VCaP (cell line): ENCODE data around the gene MRPL10.

Experiments
- H3K27ac ChIP-seq: fragments of 450-650 bp; 2 replicates; pipeline ENCODE4 v1.5.1; 2017
- CTCF ChIP-seq: fragments of 450-650 bp; conservative IDR thresholded peaks from 2 replicates; pipeline ENCODE4 v1.5.1; 2017; ENCODE audit warnings: mild to moderate bottlenecking, moderate library complexity

The MRPL10 gene

GRCh38 chr17:47847341-47848197, 16.2 kb upstream of the MRPL10 start:
- peak; percentile 24; the same call in 1 of the 2 replicates for TF ChIP-seq CTCF
- H3K27ac ChIP-seq, result no peak overlapping the region

DNA sequence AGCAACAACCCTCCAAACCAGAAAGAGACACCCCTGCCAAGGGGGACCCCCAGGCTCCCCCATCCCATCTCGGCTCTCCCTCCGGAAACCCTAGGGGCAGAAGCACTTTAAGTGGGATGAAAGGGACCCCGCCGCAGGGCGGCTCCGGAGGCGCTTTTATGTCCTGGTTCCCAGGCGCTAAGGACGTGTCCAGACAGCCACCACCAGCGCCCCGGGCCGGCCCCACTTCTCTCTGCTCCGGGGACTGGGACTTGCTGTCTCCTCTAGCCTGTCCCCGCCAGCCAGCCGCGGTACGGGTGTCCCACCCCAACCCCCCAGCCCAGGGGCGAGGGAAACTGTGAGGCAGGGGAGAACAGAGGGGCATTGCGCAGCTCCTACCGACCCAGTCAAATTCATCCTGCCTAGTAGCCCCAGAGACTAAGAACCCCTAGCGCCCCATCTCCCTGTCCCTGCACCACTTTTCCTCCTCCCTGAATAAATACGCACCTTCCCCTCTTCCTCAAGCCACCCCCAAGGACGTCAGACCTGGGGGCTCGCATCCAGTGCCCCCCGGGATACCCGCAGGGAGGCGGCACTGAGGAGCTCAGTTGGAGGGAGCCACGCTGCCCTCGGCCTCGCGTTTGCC, 15.5 kb upstream of the MRPL10 start:
- no peak overlapping the region for H3K27ac ChIP-seq
- TF ChIP-seq CTCF, result no peak

DNA sequence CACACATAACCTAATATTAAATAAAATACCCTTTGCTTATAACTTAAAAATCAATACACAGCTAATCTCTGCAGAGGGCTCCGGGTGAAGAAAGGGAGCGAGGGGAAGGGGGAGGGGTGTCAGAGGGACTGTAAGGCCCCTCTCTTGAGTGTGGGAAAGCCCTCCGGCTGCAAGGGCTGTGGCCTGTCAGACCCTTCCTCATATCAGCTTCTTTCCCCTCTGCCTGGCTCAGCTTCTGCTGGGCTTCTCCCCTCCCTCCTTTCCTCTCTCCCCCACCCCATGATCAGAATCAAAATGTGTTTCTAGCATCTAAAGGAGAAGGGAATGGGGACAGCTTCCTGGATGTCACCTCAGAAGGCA, 14.4 kb upstream of the MRPL10 start:
- no peak overlapping the region; the same call in 1 of the 2 replicates for H3K27ac ChIP-seq
- no peak for TF ChIP-seq CTCF

- TF ChIP-seq CTCF, result peak; percentile 58
- H3K27ac ChIP-seq, result peak overlapping the region; percentile 79
Measured at GRCh38 chr17:47844814-47845715, 13.7 kb upstream of the MRPL10 start.

DNA sequence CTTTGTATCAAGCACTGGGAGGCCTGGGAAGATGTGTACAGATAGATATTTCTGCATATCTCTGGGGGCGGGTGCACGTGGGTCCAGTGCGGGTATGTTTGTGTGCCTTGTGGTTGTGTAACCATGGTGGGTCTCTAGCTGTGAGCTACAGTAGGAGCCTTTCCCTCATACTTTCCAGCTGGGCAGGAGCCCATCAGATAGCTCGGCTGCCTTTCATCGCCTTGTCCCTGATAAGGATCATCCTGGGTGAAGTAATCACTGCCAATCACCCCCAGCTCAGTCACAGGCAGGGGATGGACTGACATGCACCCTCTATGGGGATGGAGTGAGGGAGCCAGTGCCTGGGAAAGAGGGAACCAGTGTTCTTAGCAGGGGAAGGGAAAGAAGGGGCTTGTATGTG, 12.9 kb upstream of the MRPL10 start:
- TF ChIP-seq CTCF, result no peak
- peak overlapping the region; percentile 79 for H3K27ac ChIP-seq

DNA sequence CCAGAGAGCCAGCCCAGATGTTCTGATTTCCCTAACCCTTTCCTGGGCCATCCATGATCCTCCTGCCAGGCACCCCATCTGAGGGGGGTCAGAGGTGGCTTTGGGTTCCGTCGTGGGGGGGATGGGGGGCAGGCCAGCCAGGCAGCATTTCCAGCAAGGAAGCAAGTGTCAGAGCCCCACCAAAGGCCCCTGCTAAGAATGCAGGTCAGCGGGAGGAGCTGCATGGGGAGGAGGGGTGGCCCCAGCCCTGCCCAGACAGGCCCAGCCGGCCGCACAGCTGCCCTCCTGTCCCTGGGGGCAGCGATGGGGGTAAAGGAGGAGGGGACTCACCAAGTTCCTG, 12.0 kb upstream of the MRPL10 start:
- peak overlapping the region; percentile 79 for H3K27ac ChIP-seq
- TF ChIP-seq CTCF, result peak; percentile 63
